SK-N-SH treated with all-trans-retinoic acid at 6 μM for 48 hours (cell line): Measurements from ENCODE around the gene RASD1.

Source experiments
- ATAC-seq: fragments of 200-7000 bp; cut with Tn5 transposase; 3 replicates; pipeline ENCODE4 v1.9.1; 2020; ENCODE audit warnings: mild to moderate bottlenecking, moderate library complexity
- ARNTL ChIP-seq: fragments of 450-650 bp; formaldehyde crosslinking; IDR thresholded peaks from 2 replicates; pipeline ENCODE4 v1.5.0; 2020; ENCODE audit warnings: low read depth, mild to moderate bottlenecking, moderate library complexity, borderline replicate concordance
- BACH2 ChIP-seq: fragments of 250-450 bp; sonication (Bioruptor Pico); IDR thresholded peaks from 2 replicates; pipeline ENCODE4 v1.9.0; 2021; ENCODE audit warnings: mild to moderate bottlenecking, borderline replicate concordance
- CSDC2 ChIP-seq: fragments of 250-450 bp; sonication (Bioruptor Pico); IDR thresholded peaks from 2 replicates; pipeline ENCODE4 v1.5.0; 2020; ENCODE audit warnings: mild to moderate bottlenecking, moderate library complexity
- ESRRG ChIP-seq: fragments of 250-450 bp; sonication (Bioruptor Pico); IDR thresholded peaks from 2 replicates; pipeline ENCODE4 v1.6.1; 2021; ENCODE audit warnings: mild to moderate bottlenecking
- GLIS3 ChIP-seq: fragments of 250-450 bp; sonication (Bioruptor Pico); IDR thresholded peaks from 2 replicates; pipeline ENCODE4 v1.5.0; 2020; ENCODE audit warnings: mild to moderate bottlenecking, moderate library complexity
- ISL1 ChIP-seq: fragments of 250-450 bp; sonication (Bioruptor Pico); IDR thresholded peaks from 2 replicates; pipeline ENCODE4 v2.1.2; 2022; ENCODE audit warnings: mild to moderate bottlenecking, moderate library complexity
- OSR1 ChIP-seq: fragments of 250-450 bp; sonication (Bioruptor Pico); IDR thresholded peaks from 2 replicates; pipeline ENCODE4 v1.8.0; 2022; ENCODE audit warnings: moderate library complexity, mild to moderate bottlenecking, inconsistent platforms
- PPARA ChIP-seq: fragments of 250-450 bp; sonication (Bioruptor Pico); IDR thresholded peaks from 2 replicates; pipeline ENCODE4 v1.5.0; 2020; ENCODE audit warnings: mild to moderate bottlenecking, borderline replicate concordance
- RARB ChIP-seq: fragments of 250-450 bp; sonication (Bioruptor Pico); IDR thresholded peaks from 2 replicates; pipeline ENCODE4 v1.8.0; 2021; ENCODE audit warnings: mild to moderate bottlenecking, moderate library complexity
- SNAI2 ChIP-seq: fragments of 250-450 bp; sonication (Bioruptor Pico); IDR thresholded peaks from 2 replicates; pipeline ENCODE4 v1.5.0; 2020; ENCODE audit warnings: mild to moderate bottlenecking, moderate library complexity
- TOX ChIP-seq: fragments of 250-450 bp; sonication (Bioruptor Pico); IDR thresholded peaks from 2 replicates; pipeline ENCODE4 v1.8.0; 2021; ENCODE audit warnings: mild to moderate bottlenecking, moderate library complexity, borderline replicate concordance
- ZC3H10 ChIP-seq: fragments of 250-450 bp; sonication (Bioruptor Pico); IDR thresholded peaks from 2 replicates; pipeline ENCODE4 v1.5.1; 2021; ENCODE audit warnings: mild to moderate bottlenecking, moderate library complexity
- ZFP3 ChIP-seq: fragments of 250-450 bp; sonication (Bioruptor Pico); IDR thresholded peaks from 2 replicates; pipeline ENCODE4 v1.5.0; 2020; ENCODE audit warnings: mild to moderate bottlenecking, moderate library complexity
- ZFP30 ChIP-seq: fragments of 450-650 bp; formaldehyde crosslinking; IDR thresholded peaks from 2 replicates; pipeline ENCODE4 v1.5.0; 2022; ENCODE audit warnings: mild to moderate bottlenecking, moderate library complexity
- ZNF565 ChIP-seq: fragments of 450-650 bp; formaldehyde crosslinking; conservative IDR thresholded peaks from 2 replicates; pipeline ENCODE4 v1.5.0; 2020; ENCODE audit warnings: low read depth, mild to moderate bottlenecking, moderate library complexity
- ZNF70 ChIP-seq: fragments of 450-650 bp; formaldehyde crosslinking; IDR thresholded peaks from 2 replicates; pipeline ENCODE4 v1.5.0; 2020; ENCODE audit warnings: mild to moderate bottlenecking, moderate library complexity
- ZNF8 ChIP-seq: fragments of 450-650 bp; formaldehyde crosslinking; IDR thresholded peaks from 2 replicates; pipeline ENCODE4 v1.5.0; 2020; ENCODE audit warnings: mild to moderate bottlenecking, moderate library complexity
- TF ChIP-seq, protein P1 (sequence below): fragments of 250-450 bp; sonication (Bioruptor Pico); IDR thresholded peaks from 2 replicates; pipeline ENCODE4 v1.8.0; 2021; ENCODE audit warnings: low read depth, mild to moderate bottlenecking, moderate library complexity, borderline replicate concordance
- TF ChIP-seq, protein P2 (sequence below): fragments of 250-450 bp; sonication (Bioruptor Pico); IDR thresholded peaks from 2 replicates; pipeline ENCODE4 v1.5.0; 2020; ENCODE audit warnings: mild to moderate bottlenecking, moderate library complexity
- TF ChIP-seq, protein P3 (sequence below): fragments of 250-450 bp; sonication (Bioruptor Pico); IDR thresholded peaks from 2 replicates; pipeline ENCODE4 v1.8.0; 2020; ENCODE audit warnings: mild to moderate bottlenecking, moderate library complexity, borderline replicate concordance
- TF ChIP-seq, protein P4 (sequence below): fragments of 250-450 bp; sonication (Bioruptor Pico); IDR thresholded peaks from 2 replicates; pipeline ENCODE4 v1.5.1; 2020; ENCODE audit warnings: low read depth, mild to moderate bottlenecking, moderate library complexity

The RASD1 gene

DNA sequence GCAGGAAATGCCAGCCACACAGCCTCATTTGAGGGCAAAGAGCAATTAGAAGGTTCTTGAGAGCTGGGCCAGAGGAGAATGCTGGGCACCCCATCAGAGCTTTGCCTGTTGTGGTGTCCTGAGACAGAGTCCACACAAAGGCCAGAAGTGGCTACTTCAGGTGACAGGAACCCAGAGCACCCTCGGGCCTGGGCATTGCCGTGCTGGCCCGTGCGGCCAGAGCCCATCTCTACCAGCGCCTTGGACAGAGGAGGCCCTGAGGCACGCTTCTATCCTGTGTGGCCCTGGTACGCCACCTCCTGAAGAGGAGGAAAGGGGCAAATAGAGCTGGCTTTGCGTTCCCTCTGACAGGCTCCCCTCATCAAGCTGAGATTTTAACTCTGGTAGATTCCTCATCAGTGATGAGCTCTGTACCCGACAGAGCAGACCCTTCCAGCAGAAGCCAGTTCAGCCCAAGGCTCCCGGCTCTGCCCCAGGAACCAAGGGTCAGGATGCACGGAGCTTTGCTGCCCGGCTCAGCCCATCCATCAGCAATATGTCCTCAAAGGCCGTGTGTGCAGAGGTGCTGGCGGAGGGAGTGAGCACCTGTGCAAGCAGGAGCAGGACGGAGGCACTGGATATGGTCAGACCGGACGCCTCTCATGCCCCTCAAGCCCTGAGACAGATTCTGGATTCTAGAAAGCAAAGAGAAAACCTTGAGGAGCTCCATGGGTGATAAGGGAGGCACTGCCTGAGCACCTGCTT lies 3.4 kb upstream of the RASD1 start:
- TF ChIP-seq ISL1 (CRISPR knock-in tag) (no peak), BACH2 (CRISPR knock-in tag) (no peak), OSR1 (no peak), CSDC2 (CRISPR knock-in tag) (no peak), ZC3H10 (CRISPR knock-in tag) (no peak), ZFP3 (CRISPR knock-in tag) (no peak), ZNF565 (CRISPR knock-in tag) (no peak), ESRRG (no peak), SNAI2 (no peak), GLIS3 (CRISPR knock-in tag) (no peak), ZFP30 (no peak), PPARA (CRISPR knock-in tag) (no peak), ARNTL (CRISPR knock-in tag) (no peak), ZNF8 (no peak)
- TF ChIP-seq, protein P1, sequence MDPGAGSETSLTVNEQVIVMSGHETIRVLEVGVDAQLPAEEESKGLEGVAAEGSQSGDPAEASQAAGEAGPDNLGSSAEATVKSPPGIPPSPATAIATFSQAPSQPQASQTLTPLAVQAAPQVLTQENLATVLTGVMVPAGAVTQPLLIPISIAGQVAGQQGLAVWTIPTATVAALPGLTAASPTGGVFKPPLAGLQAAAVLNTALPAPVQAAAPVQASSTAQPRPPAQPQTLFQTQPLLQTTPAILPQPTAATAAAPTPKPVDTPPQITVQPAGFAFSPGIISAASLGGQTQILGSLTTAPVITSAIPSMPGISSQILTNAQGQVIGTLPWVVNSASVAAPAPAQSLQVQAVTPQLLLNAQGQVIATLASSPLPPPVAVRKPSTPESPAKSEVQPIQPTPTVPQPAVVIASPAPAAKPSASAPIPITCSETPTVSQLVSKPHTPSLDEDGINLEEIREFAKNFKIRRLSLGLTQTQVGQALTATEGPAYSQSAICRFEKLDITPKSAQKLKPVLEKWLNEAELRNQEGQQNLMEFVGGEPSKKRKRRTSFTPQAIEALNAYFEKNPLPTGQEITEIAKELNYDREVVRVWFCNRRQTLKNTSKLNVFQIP (CRISPR knock-in tag), result no peak
- TF ChIP-seq, protein P2, sequence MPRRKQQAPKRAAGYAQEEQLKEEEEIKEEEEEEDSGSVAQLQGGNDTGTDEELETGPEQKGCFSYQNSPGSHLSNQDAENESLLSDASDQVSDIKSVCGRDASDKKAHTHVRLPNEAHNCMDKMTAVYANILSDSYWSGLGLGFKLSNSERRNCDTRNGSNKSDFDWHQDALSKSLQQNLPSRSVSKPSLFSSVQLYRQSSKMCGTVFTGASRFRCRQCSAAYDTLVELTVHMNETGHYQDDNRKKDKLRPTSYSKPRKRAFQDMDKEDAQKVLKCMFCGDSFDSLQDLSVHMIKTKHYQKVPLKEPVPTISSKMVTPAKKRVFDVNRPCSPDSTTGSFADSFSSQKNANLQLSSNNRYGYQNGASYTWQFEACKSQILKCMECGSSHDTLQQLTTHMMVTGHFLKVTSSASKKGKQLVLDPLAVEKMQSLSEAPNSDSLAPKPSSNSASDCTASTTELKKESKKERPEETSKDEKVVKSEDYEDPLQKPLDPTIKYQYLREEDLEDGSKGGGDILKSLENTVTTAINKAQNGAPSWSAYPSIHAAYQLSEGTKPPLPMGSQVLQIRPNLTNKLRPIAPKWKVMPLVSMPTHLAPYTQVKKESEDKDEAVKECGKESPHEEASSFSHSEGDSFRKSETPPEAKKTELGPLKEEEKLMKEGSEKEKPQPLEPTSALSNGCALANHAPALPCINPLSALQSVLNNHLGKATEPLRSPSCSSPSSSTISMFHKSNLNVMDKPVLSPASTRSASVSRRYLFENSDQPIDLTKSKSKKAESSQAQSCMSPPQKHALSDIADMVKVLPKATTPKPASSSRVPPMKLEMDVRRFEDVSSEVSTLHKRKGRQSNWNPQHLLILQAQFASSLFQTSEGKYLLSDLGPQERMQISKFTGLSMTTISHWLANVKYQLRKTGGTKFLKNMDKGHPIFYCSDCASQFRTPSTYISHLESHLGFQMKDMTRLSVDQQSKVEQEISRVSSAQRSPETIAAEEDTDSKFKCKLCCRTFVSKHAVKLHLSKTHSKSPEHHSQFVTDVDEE, result no peak
- TF ChIP-seq, protein P3, sequence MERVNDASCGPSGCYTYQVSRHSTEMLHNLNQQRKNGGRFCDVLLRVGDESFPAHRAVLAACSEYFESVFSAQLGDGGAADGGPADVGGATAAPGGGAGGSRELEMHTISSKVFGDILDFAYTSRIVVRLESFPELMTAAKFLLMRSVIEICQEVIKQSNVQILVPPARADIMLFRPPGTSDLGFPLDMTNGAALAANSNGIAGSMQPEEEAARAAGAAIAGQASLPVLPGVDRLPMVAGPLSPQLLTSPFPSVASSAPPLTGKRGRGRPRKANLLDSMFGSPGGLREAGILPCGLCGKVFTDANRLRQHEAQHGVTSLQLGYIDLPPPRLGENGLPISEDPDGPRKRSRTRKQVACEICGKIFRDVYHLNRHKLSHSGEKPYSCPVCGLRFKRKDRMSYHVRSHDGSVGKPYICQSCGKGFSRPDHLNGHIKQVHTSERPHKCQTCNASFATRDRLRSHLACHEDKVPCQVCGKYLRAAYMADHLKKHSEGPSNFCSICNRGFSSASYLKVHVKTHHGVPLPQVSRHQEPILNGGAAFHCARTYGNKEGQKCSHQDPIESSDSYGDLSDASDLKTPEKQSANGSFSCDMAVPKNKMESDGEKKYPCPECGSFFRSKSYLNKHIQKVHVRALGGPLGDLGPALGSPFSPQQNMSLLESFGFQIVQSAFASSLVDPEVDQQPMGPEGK, result no peak
- TF ChIP-seq, protein P4, sequence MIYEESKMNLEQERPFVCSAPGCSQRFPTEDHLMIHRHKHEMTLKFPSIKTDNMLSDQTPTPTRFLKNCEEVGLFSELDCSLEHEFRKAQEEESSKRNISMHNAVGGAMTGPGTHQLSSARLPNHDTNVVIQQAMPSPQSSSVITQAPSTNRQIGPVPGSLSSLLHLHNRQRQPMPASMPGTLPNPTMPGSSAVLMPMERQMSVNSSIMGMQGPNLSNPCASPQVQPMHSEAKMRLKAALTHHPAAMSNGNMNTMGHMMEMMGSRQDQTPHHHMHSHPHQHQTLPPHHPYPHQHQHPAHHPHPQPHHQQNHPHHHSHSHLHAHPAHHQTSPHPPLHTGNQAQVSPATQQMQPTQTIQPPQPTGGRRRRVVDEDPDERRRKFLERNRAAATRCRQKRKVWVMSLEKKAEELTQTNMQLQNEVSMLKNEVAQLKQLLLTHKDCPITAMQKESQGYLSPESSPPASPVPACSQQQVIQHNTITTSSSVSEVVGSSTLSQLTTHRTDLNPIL (CRISPR knock-in tag), result no peak
- TF ChIP-seq, all 23 proteins: peak for 0
- ATAC-seq, result no peak

DNA sequence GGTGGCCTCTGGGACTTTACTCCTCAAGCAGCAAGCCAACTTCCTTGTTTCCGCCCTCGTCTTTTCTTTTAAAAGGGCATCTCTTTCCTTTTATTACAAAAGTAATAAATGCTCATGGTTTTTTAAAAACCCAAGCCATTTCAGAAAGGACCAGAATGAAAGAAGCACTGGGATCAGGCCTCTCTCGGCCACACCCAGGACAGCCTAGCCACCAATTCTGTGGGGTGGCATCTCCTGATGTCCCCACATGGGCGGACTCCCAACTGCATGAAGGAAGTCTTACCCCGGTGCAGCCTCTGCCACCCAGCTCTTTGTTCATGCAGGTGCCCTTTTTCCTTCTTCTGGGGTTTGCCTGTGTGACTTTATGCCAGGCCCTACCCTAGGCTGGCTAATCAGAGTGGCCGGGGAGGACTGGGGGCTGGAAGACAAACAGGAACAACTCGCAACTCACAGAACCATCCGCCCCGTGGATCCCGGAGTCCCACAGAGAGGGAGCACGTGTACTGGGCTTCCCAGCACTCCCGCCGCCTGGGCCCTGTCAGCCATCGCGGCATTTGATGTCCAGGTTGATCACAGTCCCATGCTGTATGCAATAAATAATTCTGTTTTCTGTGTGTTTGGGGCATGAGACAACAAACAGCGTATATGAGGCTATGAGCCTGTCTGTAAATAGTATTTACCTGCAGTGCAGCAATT lies 2.6 kb upstream of the RASD1 start:
- no peak for ATAC-seq
- TF ChIP-seq ZC3H10 (CRISPR knock-in tag), result no peak
- no peak for TF ChIP-seq CSDC2 (CRISPR knock-in tag)
- TF ChIP-seq ZNF70 (CRISPR knock-in tag), result no peak
- TF ChIP-seq, protein P2, result no peak
- TF ChIP-seq ZNF8, result no peak
- no peak for TF ChIP-seq ESRRG
- TF ChIP-seq RARB (CRISPR knock-in tag), result no peak
- no peak for TF ChIP-seq TOX (CRISPR knock-in tag)
- no peak for TF ChIP-seq OSR1
- no peak for TF ChIP-seq ARNTL (CRISPR knock-in tag)
